Measurements from ENCODE around the gene FOLR2.
"Not testable (repeated sequence)": the region's sequence is repeated elsewhere in the genome, so short reads cannot be mapped to it uniquely, and the experiment has no call there.

Gene FOLR2

GRCh38 chr11:72216638-72217037 is at the start of gene FOLR2:
TSS of gene FOLR2 (plus strand) at chr11:72216794. CDS start at chr11:72218585, 1,791 bp downstream.
- H3K27me3 ChIP-seq (ENCODE audit: insufficient read depth, low read length), result peaks cover 47% of the 10 kb centered on the region
- no peak within 1 kb of the TSS for H3K27ac ChIP-seq (ENCODE audit: low read depth, low read length)
- no peak within 1 kb of the TSS for H3K4me3 ChIP-seq (ENCODE audit: low read depth, low read length)
- no peaks in the 10 kb centered on the region for H3K79me2 ChIP-seq (ENCODE audit: control insufficient read depth, insufficient read depth, low read length, unreplicated experiment)
- no peak within 1 kb of the TSS for H2AFZ ChIP-seq (ENCODE audit: low read length, unreplicated experiment)
- no peaks in the 10 kb centered on the region for H3K36me3 ChIP-seq (ENCODE audit: insufficient read depth, low read length)
- no peaks in the 10 kb centered on the region for H3K4me1 ChIP-seq (ENCODE audit: control insufficient read depth, insufficient read depth, low read length, unreplicated experiment)

GRCh38 chr11:72169046-72169555 is 47.5 kb upstream of the FOLR2 start:
- not testable (repeated sequence) for H3K27me3 ChIP-seq (ENCODE audit: insufficient read depth, low read length); H3K79me2 ChIP-seq (ENCODE audit: control insufficient read depth, insufficient read depth, low read length, unreplicated experiment); H3K4me1 ChIP-seq (ENCODE audit: control insufficient read depth, insufficient read depth, low read length, unreplicated experiment); H2AFZ ChIP-seq (ENCODE audit: low read length, unreplicated experiment); H3K36me3 ChIP-seq (ENCODE audit: insufficient read depth, low read length); H3K4me3 ChIP-seq (ENCODE audit: low read depth, low read length); H3K27ac ChIP-seq (ENCODE audit: low read depth, low read length)

- H2AFZ ChIP-seq (ENCODE audit: low read length, unreplicated experiment); H3K27ac ChIP-seq (ENCODE audit: low read depth, low read length): not testable (repeated sequence)
Measured at GRCh38 chr11:72169754-72170153, 46.8 kb upstream of the FOLR2 start.

GRCh38 chr11:72172043-72172442 is 44.6 kb upstream of the FOLR2 start:
- not testable (repeated sequence) for H3K4me3 ChIP-seq (ENCODE audit: low read depth, low read length); H3K27ac ChIP-seq (ENCODE audit: low read depth, low read length); H3K36me3 ChIP-seq (ENCODE audit: insufficient read depth, low read length); H3K27me3 ChIP-seq (ENCODE audit: insufficient read depth, low read length); H3K4me1 ChIP-seq (ENCODE audit: control insufficient read depth, insufficient read depth, low read length, unreplicated experiment); H3K79me2 ChIP-seq (ENCODE audit: control insufficient read depth, insufficient read depth, low read length, unreplicated experiment); H2AFZ ChIP-seq (ENCODE audit: low read length, unreplicated experiment)

More at GRCh38 chr11:72169754-72170153, 46.8 kb upstream of the FOLR2 start:
- H3K36me3 ChIP-seq (ENCODE audit: insufficient read depth, low read length); H3K27me3 ChIP-seq (ENCODE audit: insufficient read depth, low read length); H3K79me2 ChIP-seq (ENCODE audit: control insufficient read depth, insufficient read depth, low read length, unreplicated experiment); H3K4me1 ChIP-seq (ENCODE audit: control insufficient read depth, insufficient read depth, low read length, unreplicated experiment); H3K4me3 ChIP-seq (ENCODE audit: low read depth, low read length): not testable (repeated sequence)

GRCh38 chr11:72173291-72173690 is 43.3 kb upstream of the FOLR2 start:
- Histone ChIP-seq H3K79me2 (ENCODE audit: control insufficient read depth, insufficient read depth, low read length, unreplicated experiment) (no peaks in the 10 kb centered on the region), H2AFZ (ENCODE audit: low read length, unreplicated experiment) (no peak overlapping the region), H3K27me3 (ENCODE audit: insufficient read depth, low read length) (no peaks in the 10 kb centered on the region), H3K4me3 (ENCODE audit: low read depth, low read length) (no peak overlapping the region), H3K27ac (ENCODE audit: low read depth, low read length) (no peak overlapping the region), H3K4me1 (ENCODE audit: control insufficient read depth, insufficient read depth, low read length, unreplicated experiment) (no peaks in the 10 kb centered on the region), H3K36me3 (ENCODE audit: insufficient read depth, low read length) (no peaks in the 10 kb centered on the region)

GRCh38 chr11:72174302-72175070 is 42.1 kb upstream of the FOLR2 start:
- no peak overlapping the region for H3K27ac ChIP-seq (ENCODE audit: low read depth, low read length)

GRCh38 chr11:72177656-72178055 is 38.9 kb upstream of the FOLR2 start:
- Histone ChIP-seq H3K36me3 (ENCODE audit: insufficient read depth, low read length) (no peaks in the 10 kb centered on the region), H3K27ac (ENCODE audit: low read depth, low read length) (no peak overlapping the region), H3K4me1 (ENCODE audit: control insufficient read depth, insufficient read depth, low read length, unreplicated experiment) (no peaks in the 10 kb centered on the region), H2AFZ (ENCODE audit: low read length, unreplicated experiment) (no peak overlapping the region), H3K4me3 (ENCODE audit: low read depth, low read length) (no peak overlapping the region), H3K79me2 (ENCODE audit: control insufficient read depth, insufficient read depth, low read length, unreplicated experiment) (no peaks in the 10 kb centered on the region), H3K27me3 (ENCODE audit: insufficient read depth, low read length) (no peaks in the 10 kb centered on the region)

More at GRCh38 chr11:72174302-72175070, 42.1 kb upstream of the FOLR2 start:
- no peaks in the 10 kb centered on the region for H3K79me2 ChIP-seq (ENCODE audit: control insufficient read depth, insufficient read depth, low read length, unreplicated experiment)
- H2AFZ ChIP-seq (ENCODE audit: low read length, unreplicated experiment), result no peak overlapping the region
- H3K27me3 ChIP-seq (ENCODE audit: insufficient read depth, low read length), result no peaks in the 10 kb centered on the region
- H3K36me3 ChIP-seq (ENCODE audit: insufficient read depth, low read length), result no peaks in the 10 kb centered on the region
- H3K4me3 ChIP-seq (ENCODE audit: low read depth, low read length), result no peak overlapping the region
- no peaks in the 10 kb centered on the region for H3K4me1 ChIP-seq (ENCODE audit: control insufficient read depth, insufficient read depth, low read length, unreplicated experiment)

GRCh38 chr11:72179049-72179803 is 37.4 kb upstream of the FOLR2 start:
- Histone ChIP-seq H2AFZ (ENCODE audit: low read length, unreplicated experiment) (no peak overlapping the region), H3K79me2 (ENCODE audit: control insufficient read depth, insufficient read depth, low read length, unreplicated experiment) (no peaks in the 10 kb centered on the region), H3K36me3 (ENCODE audit: insufficient read depth, low read length) (no peaks in the 10 kb centered on the region), H3K4me3 (ENCODE audit: low read depth, low read length) (no peak overlapping the region), H3K4me1 (ENCODE audit: control insufficient read depth, insufficient read depth, low read length, unreplicated experiment) (no peaks in the 10 kb centered on the region), H3K27ac (ENCODE audit: low read depth, low read length) (no peak overlapping the region), H3K27me3 (ENCODE audit: insufficient read depth, low read length) (no peaks in the 10 kb centered on the region)

DNA sequence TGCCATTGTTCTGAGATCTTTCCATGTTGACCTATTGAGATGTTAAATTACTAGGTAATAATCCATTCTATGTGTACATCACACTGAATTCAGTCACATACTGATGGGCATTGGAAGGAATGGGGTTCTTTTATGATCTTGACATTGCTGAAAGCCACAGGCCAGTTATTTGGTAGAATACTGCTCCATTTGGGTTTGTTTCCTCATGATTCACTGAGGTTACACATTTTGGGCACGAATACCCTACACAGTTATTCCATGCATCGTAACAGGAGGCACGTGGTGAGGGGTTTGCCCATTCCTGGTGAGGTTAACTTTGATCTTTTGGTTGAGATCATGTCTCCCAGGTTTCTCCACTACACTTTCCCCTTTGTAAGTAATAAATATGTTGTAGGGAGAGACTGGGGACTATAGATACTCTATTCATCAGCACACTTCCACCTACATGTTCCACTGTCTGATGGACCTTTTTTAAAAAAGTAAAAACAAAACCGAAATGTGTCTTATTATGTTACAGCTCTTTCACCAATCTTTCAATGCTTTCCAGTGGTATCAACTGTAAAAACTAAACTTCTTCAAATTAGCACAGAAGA is 36.7 kb upstream of the FOLR2 start:
- H3K36me3 ChIP-seq (ENCODE audit: insufficient read depth, low read length), result no peaks in the 10 kb centered on the region
- no peak overlapping the region for H3K27ac ChIP-seq (ENCODE audit: low read depth, low read length)
- H3K79me2 ChIP-seq (ENCODE audit: control insufficient read depth, insufficient read depth, low read length, unreplicated experiment), result no peaks in the 10 kb centered on the region
- no peak overlapping the region for H2AFZ ChIP-seq (ENCODE audit: low read length, unreplicated experiment)
- no peaks in the 10 kb centered on the region for H3K4me1 ChIP-seq (ENCODE audit: control insufficient read depth, insufficient read depth, low read length, unreplicated experiment)
- H3K4me3 ChIP-seq (ENCODE audit: low read depth, low read length), result no peak overlapping the region
- no peaks in the 10 kb centered on the region for H3K27me3 ChIP-seq (ENCODE audit: insufficient read depth, low read length)

DNA sequence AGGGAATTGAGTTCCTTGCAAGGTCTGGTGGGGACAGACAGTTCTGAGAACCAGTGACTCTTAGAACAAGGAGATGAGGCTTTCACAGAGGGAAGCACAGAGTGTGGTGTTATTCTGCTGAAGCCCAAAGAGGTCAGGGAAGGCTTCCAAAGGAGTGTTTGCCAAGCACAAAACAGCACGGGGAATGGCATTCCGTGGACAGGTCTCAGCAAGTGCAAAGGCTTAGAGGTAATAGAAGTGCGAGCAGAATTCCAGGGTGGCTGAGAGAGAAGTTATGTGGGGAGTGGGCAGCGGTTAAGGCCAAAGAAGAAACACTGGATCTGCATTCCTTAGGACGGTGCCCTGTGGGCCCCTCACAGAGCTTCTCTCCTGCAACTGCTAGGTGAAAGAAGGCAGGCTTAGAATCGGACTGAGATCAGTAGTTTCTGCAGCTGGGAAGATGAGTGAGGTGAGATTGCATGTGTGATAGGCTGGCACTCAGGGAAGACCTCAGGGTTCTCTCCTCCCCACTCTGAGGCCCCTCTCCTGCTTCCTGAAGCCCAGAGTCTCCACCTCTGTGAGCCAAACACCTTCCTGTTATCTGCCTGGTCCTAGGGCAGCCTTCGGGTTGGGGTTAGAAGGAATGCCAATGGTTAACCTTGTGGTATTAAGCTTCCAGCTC is 35.6 kb upstream of the FOLR2 start:
- H2AFZ ChIP-seq (ENCODE audit: low read length, unreplicated experiment); H3K4me3 ChIP-seq (ENCODE audit: low read depth, low read length); H3K27ac ChIP-seq (ENCODE audit: low read depth, low read length); H3K27me3 ChIP-seq (ENCODE audit: insufficient read depth, low read length); H3K79me2 ChIP-seq (ENCODE audit: control insufficient read depth, insufficient read depth, low read length, unreplicated experiment); H3K4me1 ChIP-seq (ENCODE audit: control insufficient read depth, insufficient read depth, low read length, unreplicated experiment); H3K36me3 ChIP-seq (ENCODE audit: insufficient read depth, low read length): not testable (repeated sequence)

Data from ACC112 (cell line).